Endometrium (tissue), 2 donors: ENCODE data around the gene RBBP8.

Experiments used
- FAIRE-seq: peaks from 2 replicates; lab custom pipeline; 2012; peaks lifted over from hg19 to GRCh38; lab: Jason Lieb, UNC
- donor health status: control.
- donor health status: control.

RBBP8 gene

DNA sequence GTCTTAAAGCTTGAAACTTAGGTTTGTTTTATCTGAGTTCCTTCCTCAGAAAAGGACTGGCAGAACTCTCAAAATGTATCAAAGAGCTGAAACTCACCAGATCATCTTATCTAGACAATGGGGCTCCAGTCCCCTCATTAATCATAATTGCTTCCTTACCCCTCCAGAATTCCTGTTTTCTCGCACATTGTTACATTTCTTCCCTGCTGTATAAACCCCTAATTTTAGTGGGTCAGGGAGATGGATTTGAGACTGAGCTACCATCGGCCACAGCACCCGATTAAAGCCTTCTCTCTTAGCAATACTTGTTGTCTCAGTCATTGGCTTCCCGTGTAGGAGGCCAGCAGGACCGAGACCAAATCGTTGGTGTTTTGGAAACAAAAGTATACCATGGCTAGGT is 130.4 kb downstream of the RBBP8 start:
- FAIRE-seq, result no peak

DNA sequence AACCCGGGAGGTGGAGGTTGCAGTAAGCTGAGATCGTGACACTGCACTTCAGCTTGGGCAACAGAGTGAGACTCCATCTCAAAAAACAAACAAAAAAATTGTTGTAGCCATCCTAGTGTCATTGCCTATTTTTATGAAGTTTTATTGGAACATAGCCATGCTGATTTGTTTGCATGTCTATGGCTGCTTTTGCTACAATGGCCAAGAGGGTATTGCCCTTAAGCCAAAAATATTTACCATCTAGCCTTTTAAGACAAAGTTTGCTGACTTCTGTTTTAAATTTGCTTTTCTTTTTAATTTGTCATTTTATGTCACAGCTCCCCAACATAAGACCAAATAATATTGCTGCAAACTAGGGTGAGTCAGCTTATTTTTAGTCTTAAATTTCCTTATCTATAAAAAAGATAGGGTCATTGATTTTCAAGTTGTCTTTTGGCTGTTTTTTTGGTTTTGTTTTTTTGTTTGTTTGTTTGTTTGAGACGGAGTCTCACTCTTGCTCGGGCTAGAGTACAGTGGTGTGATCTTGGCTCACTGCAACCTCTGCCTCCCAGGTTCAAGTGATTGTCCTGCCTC is 132.2 kb downstream of the RBBP8 start:
- no peak for FAIRE-seq

DNA sequence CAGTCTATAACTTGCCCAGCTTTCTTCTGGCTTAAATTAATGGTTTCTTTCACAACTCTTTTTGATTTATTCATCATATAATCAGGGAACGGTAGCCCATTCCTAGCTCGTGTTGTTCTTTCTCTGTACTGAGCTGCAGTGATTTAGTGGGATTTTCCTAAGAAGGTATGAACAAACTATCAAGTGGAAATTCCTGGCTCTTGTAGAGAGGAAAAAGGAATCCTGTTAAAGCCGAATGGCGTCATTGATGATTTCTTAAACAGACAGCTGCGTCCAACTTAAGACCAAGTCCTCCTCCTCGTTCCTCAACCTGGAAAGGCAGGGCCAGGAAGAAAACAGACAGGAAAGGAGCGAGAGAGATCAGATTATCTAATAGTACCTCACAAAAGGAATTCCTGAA is 132.9 kb downstream of the RBBP8 start:
- no peak for FAIRE-seq

DNA sequence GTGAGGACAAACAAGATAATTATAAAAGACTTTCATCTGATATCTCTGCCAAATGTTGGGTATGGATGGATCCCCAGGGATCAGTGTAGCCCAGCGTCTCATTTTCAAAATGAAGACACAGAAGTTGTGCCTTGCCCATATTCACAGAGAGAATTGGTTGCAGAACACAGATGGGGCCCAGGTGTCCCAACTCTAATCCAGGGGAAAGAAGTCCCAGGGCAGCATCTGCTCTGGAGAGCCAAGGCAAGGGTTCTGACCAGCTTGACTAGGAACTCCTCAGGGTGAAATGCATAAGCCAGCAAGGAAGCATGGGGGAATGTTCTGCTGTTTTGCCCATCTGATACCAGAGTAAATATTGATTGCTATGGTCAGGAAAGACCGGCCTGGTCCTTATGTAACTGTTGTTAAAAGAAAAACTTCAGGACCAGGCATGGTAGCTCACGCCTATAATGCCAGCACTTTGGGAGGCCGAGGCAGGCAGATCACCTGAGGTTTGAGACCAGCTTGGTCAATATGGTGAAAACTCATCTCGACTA is 133.4 kb downstream of the RBBP8 start:
- FAIRE-seq, result no peak

DNA sequence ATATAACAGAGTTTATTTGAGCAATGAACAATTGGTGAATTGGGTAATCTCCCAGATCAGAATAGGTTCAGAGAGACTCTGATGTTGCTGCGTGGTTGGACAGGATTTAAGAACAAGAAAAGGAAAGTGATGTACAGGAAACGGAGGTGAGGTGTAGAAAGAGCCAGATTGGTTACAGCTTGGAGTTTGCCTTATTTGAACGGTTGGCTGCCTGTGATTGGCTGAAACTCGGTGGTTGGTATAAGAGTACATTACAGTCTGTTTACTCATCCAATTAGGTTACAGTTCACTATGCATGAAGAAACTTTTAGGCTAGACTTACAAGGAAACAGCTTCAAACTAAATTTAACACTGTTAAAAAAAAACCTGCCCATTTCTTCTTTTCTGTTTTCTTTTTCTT is 134.1 kb downstream of the RBBP8 start:
- no peak for FAIRE-seq

DNA sequence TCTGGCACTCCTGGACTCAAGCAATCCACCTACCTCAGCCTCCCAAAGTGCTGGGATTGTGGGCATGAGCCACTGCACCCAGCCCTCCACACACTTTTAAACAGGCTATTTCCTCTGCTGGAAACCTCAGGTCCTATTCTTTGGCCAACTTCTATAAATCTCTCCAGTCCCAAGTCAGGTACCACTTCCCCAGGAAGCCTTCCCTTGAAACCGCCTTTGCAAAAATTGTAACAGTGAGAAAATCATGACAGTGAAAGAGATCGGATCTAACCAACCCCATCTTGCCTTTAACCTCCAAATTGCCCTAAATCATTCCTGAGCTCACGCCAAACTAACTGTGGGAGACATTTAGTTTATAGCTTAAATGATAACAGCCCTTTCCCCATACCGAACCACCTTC is 134.9 kb downstream of the RBBP8 start:
- no peak for FAIRE-seq

DNA sequence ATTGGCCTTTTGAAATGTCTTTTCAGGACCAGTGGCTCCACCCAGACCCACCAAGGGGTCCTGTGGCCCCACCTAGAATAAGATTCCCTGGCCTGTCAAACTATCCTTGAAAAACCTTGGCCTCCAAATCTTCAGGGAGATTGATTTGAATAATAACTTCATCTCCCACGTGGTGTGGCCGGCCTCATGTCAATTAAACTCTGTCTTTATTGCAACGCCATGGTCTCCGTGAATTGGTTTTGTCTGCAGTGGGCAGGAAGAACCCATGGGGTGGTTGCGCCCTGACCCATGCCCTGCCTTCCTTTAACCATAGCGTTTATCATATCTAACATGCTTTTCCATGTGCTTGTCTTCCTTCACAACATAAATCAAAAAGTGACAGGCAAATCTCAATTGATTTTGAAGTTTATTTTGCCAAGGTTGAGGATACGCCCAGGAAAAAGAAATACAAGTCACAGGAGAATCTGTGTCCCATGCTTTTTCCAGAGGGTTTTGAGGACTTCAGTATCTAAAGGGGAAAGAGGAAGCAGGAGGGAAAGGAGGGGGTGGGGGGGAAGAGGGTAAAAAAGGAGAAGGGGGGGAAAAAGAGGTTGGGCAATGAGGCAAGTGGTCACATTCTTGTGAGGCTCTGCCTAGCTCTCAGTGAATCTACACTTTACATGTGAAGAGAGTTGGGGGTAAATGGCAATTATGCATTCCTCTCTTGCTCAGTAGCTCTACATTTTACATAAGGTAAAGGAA is 135.6 kb downstream of the RBBP8 start:
- no peak for FAIRE-seq

DNA sequence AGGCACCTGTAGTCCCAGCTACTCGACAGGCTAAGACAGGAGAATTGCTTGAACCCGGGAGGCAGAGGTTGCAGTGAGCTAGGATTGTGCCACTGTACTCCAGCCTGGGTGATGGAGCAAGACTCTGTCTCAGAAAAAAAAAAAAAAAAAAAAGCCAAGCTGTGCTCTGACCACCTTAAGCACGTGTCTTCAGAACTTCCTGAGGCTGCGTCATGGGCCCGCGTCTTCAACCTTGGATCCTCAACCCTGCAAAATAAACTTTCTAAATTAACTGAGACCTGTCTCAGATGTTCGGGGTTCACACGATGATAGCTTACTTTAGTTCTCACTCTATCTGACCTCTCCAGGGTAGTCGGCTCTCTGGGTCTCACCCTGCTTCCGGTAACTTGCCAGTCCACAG is 136.4 kb downstream of the RBBP8 start:
- FAIRE-seq, result no peak

DNA sequence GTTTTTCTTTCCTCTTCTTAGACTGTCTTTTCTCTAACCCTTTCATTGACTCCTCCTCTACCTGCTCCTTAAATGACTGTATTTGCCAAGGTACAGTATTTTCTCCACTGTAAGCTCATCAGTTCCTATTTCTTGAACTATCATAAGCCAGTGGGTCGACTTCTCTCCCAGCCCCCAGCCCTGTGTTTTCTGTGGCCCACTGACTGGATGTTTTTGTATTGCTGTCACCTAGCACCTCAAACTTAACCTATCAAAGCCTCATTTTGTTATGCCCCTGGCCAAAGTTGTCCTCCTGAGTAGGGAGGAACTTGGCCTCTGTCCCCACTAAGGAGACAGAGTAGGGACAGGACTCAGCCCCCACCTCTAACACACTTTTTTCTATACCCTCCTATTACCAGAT is 136.8 kb downstream of the RBBP8 start:
- no peak for FAIRE-seq

DNA sequence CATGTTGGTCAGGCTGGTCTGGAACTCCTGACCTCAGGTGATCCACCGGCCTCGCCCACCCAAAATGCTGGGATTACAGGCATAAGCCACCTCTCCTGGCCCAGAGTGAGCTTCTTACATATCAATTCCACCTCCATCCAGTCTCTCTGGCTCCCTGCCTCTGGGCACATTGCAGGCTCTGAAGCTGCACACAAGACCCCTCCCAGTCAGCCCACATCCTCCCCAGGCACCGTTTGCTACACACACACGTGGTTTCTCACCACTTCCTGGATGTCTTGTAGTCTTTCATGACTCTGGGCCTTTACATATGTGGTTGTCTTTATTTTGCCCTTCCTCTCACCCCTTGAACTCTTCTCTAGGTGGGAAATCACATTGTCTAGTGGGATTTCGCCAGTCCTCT is 138.2 kb downstream of the RBBP8 start:
- no peak for FAIRE-seq

DNA sequence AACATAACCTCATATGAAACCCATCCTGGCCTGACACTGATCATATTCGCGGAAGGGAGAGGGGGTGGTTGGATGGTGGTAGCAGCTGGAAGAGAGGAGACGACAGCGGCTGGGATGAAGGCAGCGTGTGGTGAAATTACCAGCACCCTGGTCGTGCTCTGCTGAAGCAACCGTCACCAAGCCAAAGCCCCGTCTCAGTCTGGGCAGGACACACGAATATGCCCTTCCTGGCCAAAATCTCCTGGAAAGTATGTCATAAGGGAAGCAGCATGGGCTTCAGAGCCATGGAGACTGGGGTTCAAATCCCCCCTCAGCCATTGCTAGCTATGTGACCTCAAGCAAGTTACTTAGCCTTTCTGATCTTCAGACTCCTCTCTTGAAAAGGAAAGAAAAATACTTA is 139.0 kb downstream of the RBBP8 start:
- no peak for FAIRE-seq

DNA sequence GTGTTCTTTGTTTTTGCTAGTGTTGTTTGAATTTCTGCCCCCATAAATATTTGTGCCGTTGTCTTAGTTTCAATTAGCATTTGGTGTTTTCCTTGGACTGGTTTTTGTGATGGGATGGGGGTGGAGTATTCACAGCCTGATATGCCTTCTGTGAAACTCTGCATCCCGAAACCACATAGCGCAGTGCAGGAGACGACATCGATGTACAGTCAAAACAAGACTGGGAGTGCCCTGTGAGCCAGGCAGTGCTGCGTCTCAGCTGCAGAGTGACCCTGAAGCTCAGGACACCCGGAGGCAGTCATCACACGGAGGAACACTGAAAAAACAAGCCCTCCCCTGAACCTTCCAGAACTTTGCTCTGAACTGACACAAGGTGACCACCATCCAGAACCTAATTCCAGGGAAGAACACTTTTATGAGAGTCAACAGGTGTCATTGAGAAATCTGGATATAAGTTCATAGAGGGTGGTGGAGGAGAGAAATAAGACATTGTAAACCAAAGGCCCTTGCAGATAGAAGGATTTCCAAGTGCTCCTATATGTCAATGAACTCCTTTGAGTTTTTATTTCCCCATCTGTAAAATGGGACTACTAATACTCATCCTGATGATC is 141.0 kb downstream of the RBBP8 start:
- no peak for FAIRE-seq
